Cardiac atrium fibroblast (primary cell): Measurements from ENCODE around the gene ZNF555. TPM values are rescaled to one million over a fixed set of nuclear protein-coding genes. Genes with fewer than 3 reads are reported as not detected.

Experiments used
- total RNA-seq: library from RNA; depleted of rRNA; stranded (reverse); fragments of >200 nt; gene quantifications from 2 replicates; pipeline ENCODE4 v1.2.3, GENCODE V29; 2015

ZNF555 gene
- total RNA-seq: 3.6 and 4.2 TPM in 2 replicates

DNA sequence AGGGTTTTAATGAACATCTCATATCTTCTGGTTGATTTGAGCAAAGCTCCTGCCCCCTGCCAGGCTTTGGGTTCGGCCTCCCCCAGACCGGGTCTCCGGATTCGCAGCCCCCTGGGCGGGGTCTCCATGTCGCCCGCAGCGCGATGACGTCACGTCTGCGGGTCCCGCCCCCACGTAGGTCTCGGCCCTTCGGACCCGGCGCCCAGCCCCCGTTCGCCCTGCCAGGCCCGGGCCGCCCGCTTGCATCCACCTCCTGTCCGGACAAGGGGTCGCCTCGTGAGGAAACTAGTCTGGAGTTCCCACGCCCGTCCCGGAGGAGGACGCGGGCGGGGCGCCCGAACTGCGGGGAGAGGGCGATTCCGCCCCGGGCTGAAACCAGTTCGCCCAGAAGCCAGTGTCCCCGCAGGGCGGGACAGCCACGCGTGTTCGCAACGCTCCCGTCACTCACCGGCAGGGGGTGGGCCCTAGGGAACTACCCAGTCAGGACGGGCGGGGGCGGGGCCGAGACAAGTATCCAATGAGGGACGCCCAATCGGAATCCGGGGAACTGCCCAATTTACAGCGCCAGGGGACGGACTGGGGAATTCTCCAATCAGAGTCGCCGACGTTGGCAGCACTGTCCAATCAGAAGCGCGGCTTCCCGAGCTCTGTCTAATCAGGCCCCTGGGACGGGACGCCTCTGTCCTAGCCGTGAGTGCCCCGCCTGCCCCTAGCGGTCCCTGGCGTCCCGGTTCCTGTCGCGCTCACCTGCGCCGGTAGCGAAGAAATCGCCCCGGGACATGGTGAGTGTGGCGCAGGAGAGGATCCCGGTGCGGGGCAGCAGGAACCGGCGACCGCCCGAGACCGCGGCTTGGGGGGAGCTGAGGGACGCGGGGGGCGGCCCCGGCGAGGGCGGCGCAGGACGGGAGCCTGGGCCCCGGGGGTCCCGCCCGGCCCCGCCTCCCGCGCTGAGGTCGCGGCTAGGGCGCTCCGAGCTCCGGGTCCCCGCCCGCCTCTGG lies at the start of gene ZNF555:
Gene ZNF555 (plus strand): TSS at position 682 of the 998 bp plus-strand sequence. CDS start 98 bp downstream, at position 780.

DNA sequence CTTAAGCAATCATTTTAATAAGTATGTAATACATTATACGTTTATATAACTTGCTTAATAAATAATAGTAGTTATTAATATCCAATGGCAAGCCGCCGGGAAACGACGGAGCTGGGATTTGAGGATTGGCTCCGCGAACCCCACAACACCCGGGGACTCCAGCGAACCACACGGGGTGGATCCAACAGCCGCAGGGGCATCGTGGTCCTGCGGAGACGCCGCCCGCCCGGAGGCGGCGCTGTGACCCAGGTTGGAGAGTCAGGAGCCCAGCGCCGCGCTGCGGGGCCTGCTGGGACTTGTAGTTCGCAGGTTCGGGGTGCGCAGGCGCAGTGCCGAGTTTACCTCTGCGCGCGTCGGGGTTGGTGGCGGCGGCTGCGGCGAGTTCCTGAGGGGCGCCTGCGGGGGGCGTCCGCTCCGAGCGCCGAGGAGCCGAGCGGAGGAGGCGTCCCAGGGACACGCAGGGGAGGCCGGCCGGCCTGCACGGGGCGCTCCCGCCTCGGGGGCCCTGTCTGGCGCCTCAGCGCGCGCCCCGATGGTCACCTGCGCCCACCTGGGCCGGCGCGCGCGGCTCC lies 21.6 kb upstream of the ZNF555 start, which contains the start of gene ZNF554:
Gene ZNF554 (plus strand): TSS at position 329 of the 572 bp plus-strand sequence. CDS start 204 bp downstream, at position 533.

DNA sequence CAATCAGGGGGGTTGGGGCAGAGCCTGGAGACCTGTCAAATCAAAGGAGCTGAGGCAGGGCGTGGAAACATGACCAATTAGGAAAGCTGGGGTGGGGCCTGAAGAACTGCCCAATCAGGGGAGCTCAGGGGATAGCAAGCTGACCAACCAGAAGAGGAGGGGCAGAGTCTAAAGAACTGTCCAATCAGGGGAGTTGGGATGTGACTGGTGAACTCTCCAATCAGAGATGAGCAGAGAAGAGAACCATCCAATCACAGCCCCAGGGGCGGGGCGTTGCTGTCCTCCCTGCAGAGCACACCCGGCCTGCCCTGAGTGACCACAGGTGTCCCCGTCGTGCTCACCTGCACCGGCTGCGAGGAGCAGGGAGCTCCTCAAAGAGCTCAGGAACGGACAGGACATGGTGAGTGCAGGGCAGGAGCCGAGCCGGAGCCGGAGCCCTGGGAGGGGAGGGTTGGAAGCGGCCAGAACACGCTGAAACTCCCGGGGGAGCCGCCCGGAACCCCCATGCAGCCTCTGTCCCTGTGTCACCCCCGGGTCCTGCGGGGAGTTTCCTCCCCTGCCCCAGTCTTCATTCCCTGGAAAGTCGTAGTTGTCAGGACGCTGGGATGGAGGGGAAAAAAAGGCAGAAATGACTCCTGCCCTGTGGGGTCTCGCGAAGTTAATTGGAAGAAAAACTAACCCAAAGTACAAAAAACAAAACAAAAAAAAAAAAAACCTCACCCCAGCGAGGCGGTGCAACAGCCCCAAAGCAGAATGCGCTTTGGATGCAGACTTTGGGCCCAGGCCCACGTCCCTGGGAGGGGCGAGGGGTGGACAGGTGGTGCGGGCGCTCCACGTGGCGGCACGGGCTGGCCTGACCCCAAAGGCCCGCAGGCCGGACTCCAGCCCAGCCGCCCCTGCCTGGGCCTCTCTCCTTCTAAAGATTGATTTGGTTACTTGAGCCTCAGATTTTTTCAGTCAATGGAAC lies 26.0 kb downstream of the ZNF555 start, which contains the start of gene ZNF556:
Gene ZNF556 (plus strand): TSS at position 311 of the 967 bp plus-strand sequence. CDS start 87 bp downstream, at position 398.

DNA sequence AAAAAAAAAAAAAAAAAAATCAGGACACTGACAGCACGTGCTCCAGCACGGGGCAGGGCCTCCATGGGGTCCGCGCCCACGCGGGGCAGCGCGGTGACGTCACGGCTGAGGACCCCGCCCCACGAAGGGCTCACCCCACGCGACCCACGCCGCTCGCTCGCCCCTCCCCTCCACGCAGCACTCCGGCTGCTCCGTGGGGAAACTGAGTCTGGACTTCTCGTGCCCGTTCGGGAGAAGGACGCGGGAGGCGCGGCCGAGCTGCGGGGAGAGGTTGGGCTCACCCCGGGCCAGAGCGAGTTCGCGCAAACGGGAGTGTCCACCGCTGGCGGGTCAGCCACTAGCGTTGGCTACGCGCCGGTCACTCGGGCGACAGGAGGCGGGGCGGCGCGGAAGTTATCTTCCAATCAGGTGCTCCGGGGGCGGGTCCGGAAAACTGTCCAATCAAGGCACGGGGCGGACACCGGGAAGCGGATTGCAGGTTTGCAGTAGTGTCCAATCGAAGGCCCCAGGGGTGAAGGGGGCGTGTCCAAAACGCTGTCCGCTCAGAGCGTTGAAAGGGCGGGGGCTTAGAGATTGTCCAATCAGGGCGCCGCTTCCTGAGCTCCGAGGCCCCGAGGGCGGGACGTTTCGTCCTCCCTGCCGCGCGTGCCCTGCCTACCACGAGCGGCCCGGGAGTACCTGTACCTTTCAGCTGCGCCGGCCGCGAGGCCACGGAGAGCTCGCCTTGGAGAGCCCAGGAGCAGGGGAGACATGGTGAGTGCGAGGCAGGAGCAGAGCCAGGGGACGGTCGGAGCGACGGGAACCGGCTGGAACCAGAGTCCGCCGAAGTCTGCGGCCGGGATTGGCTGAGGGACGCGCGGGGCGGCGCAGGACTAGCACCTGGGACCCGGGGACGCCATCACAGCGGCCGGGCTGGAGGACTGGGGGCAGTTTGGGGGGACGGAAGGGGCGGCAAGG lies 59.3 kb downstream of the ZNF555 start, which contains the start of gene ZNF57:
Gene ZNF57 (plus strand): TSS at position 633 of the 957 bp plus-strand sequence. CDS start 118 bp downstream, at position 751.

Other genes starting within 250 kb of the ZNF555 start
- gene GNG7, start 138.8 kb upstream of the ZNF555 start, total RNA-seq: under 0.01 TPM in 1 of 2 replicates, not detected in the other
- 0.90 and 1.8 TPM in 2 replicates for gene DIRAS1, start 120.1 kb upstream of the ZNF555 start, total RNA-seq
- gene SLC39A3, start 101.5 kb upstream of the ZNF555 start, total RNA-seq: 37.1 and 38.1 TPM in 2 replicates
- 54.4 and 57.2 TPM in 2 replicates for gene SGTA, start 58.2 kb upstream of the ZNF555 start, total RNA-seq
- 75.1 and 82.0 TPM in 2 replicates for gene THOP1, start 56.0 kb upstream of the ZNF555 start, total RNA-seq
- 1.8 and 3.2 TPM in 2 replicates for gene ZNF554, start 21.6 kb upstream of the ZNF555 start, total RNA-seq
- gene ZNF556, start 25.9 kb downstream of the ZNF555 start, total RNA-seq: not detected in 2 replicates
- 5.5 and 9.0 TPM in 2 replicates for gene ZNF57, start 59.5 kb downstream of the ZNF555 start, total RNA-seq
- gene ZNF77, start 103.5 kb downstream of the ZNF555 start, total RNA-seq: 1.3 and 3.6 TPM in 2 replicates
- gene TLE6, start 136.1 kb downstream of the ZNF555 start, total RNA-seq: 0.36 and 2.8 TPM in 2 replicates
- gene TLE2, start 187.8 kb downstream of the ZNF555 start, total RNA-seq: 20.1 and 49.1 TPM in 2 replicates
- gene TLE5, start 221.0 kb downstream of the ZNF555 start, total RNA-seq: 355 and 367 TPM in 2 replicates